GM21825 (cell line): ENCODE results near the gene FOXC1.

Experiments
- ATAC-seq: cut with Tn5 transposase; IDR thresholded peaks from one replicate; pipeline ENCODE4 v1.9.1; 2021; ENCODE audit warnings: mild to moderate bottlenecking, moderate library complexity; ENCODE audit not compliant: unreplicated experiment

FOXC1 gene

GRCh38 chr6:1609648-1610496 lies at the start of gene FOXC1:
Gene FOXC1, plus strand, starts transcription at chr6:1609915. Its CDS starts 531 bp downstream, at chr6:1610446.
- no peak for ATAC-seq

- ATAC-seq, result no peak
These were observed 49.2 kb upstream of the FOXC1 start for GRCh38 chr6:1560281-1561058.

GRCh38 chr6:1561355-1561754 lies 48.4 kb upstream of the FOXC1 start:
- no peak for ATAC-seq

- ATAC-seq, result no peak
These were observed 47.4 kb upstream of the FOXC1 start for GRCh38 chr6:1562171-1562955.

- ATAC-seq, result no peak
These were observed 40.3 kb upstream of the FOXC1 start for GRCh38 chr6:1569377-1569776.

DNA sequence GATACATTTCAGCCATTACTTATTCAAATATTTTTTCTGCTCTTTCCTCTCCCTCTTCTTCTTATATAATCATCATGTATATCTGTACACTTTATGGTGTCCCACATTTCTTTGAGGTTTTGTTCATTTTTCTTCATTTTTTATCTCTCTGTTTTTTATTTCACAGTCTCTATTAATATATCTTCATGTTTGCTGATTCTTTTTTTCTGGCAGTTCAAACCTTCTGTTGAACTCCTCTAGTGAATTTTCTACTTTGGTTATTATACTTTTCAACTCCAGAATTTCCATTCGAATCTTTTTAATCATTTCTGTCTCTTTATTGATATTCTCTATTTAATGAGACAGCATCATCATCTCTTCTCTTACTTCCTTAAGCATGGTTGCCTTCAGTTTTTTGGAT lies 38.9 kb upstream of the FOXC1 start:
- ATAC-seq, result no peak

DNA sequence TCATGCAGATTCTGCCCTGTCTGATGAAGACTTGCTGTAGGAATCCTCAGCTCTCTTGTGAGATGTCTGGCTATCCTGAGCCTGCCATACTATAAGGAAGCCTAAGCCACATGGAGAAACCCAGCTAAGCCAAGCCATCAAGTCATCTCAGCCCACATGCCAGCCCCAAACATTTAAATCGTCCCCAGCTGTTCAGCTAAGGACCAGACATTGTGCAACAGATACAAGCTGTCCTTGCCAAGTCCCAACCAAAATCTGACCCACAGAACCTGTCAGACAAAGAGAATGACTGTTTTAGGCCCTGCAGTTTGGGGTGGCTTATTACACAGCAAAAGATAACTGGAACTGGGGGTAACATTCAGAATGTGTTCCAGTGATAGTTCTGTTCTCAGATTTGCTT lies 36.8 kb upstream of the FOXC1 start:
- ATAC-seq, result no peak

DNA sequence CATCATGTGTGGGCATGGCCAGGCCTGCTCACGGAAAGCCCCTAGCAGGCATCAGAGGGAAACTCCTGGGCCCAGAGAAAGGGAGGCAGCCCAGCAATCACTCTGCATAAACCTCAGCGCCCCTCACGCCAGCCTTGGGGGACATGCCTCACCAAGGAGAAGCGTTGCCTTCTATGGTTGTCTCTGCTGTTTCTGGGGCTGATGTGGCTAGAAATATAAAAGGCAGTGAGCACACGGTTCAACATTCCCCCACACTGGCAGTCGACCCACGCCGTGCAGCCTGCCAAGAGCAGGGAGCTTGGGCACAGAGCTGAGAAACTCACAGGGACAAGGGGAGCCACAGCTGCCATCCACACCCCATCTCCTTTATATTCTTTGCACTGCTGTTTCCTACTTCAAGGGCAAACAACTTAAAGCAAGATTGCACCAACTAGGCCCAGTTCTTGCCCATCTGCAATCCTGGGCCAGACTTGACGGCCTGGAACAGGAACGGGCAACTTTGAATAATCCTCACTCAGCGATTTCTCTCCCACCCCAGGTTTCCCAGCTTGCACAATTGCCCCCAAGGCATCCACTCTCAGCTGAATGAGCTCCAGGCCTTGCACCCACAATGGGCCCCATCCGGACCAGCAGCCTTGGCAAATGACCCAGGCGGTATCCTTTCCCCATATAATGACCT lies 35.5 kb upstream of the FOXC1 start:
- no peak for ATAC-seq

- no peak for ATAC-seq
These were observed 34.9 kb upstream of the FOXC1 start for GRCh38 chr6:1574890-1575209.

- ATAC-seq, result no peak
These were observed 34.3 kb upstream of the FOXC1 start for GRCh38 chr6:1575210-1576041.

GRCh38 chr6:1576166-1576565 lies 33.5 kb upstream of the FOXC1 start:
- no peak for ATAC-seq

GRCh38 chr6:1576711-1577110 lies 33.0 kb upstream of the FOXC1 start:
- no peak for ATAC-seq

GRCh38 chr6:1577146-1577680 lies 32.5 kb upstream of the FOXC1 start:
- ATAC-seq, result no peak

DNA sequence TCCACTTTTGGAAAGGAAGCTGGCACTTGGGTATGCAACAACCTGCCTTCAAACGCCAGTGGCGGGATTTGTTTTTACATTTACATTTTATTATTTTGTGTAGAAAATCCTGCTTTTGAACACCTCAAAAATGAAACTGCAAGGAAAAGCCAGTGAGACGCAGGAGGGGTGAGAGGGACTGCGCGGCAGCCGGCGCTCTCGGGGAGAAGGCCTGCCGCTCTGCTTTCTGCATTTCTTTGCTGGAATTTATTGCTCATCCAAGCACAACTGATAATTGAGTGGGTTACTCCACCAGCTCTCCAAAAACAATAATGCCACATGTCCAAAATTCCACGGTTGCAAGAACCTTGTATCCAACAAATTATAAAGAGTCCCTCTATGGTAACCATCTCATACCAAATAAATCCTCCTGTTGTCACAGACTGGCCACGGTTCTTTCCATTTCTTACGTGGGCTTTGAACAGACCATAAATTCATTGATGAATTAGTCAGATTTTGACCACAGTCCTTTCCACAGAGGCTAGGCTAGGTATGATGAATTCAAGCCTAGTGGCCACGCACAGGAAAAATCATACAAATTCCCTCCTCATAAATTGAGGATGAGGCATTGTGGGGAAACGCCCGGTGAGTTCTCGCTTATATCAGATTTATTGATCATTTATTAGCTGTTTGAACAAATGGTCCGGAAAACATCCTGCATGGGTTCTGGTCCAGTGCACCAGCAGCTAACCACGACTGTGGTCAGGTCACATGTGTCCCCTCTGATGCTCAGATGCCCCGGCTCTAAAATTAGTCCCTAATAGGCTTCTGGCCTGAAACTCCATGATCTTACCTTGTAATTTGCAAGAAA lies 31.6 kb upstream of the FOXC1 start:
- no peak for ATAC-seq

GRCh38 chr6:1579096-1579495 lies 30.6 kb upstream of the FOXC1 start:
- no peak for ATAC-seq

- ATAC-seq, result no peak
These were observed 29.6 kb upstream of the FOXC1 start for GRCh38 chr6:1580109-1580508.

GRCh38 chr6:1580585-1580984 lies 29.1 kb upstream of the FOXC1 start:
- no peak for ATAC-seq

DNA sequence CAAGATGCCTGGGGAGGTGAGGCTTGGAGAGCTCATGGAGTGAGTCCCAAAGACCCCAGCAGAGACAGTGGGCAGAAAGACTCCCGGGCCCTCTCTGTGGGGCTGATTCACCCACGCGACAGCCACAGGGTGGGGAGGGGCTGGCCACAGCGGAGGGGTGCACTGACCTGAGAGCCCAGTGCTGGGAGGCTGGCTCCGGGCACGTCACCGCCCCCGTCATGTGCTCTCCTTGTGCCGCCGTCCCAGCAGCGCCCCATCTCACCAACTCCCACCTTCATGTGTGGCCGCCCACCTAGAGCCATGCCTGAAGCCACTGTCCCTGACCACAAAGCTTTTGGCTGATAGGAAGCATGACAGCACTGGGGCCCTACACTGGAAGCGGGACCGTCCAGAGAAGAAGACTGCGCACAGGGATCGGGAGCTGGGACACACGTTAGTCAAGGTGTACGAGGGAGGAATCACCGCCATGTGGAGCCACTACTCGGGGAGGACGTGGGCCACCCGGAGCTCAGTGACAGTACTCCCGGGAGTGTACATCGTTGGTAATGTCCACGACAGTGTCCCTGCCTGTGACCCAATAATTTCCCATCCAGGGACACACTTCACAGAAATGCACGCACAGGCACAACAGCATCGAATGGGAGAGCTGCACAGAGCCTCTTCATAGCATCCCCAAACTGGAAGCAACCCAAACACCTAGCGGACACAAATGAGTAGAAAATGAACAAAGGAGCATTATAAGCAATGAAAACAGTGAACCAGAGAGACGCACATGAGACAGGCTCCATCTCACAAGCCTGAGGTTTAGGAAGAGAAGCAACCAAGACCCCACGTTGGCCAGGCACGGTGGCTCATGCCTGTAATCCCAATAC lies 28.4 kb upstream of the FOXC1 start:
- ATAC-seq, result no peak
